ENCODE data around the gene MRM2. TPM values are rescaled to one million over a fixed set of nuclear protein-coding genes. Genes with fewer than 3 reads are reported as not detected.
A peak's percentile ranks its signal among the peaks of the same experiment; 100 is the strongest.
"Not testable (repeated sequence)": the region's sequence is repeated elsewhere in the genome, so short reads cannot be mapped to it uniquely, and the experiment has no call there.

The MRM2 gene
- total RNA-seq, 6 donors from 2014 or later, result 9.4 to 27.0 (median 23.0) TPM

DNA sequence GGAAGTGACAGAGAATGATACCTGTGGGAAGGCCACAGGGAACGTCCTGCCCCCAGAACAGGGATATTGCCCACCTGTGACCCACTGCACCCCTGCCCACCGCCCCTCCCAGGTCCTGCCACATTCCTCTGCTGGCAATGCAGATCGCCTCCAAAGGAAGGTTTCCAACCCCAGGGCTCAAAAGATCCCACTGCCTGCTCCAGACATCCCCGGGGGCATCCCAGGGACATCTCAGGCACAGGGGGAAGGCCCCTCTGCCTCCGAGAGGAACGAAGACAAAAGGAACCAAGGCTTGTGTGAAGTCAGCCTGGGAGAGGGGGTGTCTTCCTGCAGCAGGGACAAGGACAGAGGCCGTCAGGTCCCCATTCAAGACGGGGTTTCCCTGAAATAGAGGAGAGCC, 28.5 kb upstream of the MRM2 start:
- no peak for DNase-seq
- no peak overlapping the region for H3K4me3 ChIP-seq
- 87 to 92% methylated on average over 8 of the region's 8 CpGs for WGBS, 2 donors
- H3K4me1 ChIP-seq, result peaks cover 0 to 6% (median 5%) of the 10 kb centered on the region in 4 donors
- TF ChIP-seq POLR2A (IDR thresholded peaks at IDR 0.05) (no peak), EP300 (IDR thresholded peaks at IDR 0.05) (no peak), POLR2AphosphoS5 (IDR thresholded peaks at IDR 0.05) (no peak)
- TF ChIP-seq, protein P1, sequence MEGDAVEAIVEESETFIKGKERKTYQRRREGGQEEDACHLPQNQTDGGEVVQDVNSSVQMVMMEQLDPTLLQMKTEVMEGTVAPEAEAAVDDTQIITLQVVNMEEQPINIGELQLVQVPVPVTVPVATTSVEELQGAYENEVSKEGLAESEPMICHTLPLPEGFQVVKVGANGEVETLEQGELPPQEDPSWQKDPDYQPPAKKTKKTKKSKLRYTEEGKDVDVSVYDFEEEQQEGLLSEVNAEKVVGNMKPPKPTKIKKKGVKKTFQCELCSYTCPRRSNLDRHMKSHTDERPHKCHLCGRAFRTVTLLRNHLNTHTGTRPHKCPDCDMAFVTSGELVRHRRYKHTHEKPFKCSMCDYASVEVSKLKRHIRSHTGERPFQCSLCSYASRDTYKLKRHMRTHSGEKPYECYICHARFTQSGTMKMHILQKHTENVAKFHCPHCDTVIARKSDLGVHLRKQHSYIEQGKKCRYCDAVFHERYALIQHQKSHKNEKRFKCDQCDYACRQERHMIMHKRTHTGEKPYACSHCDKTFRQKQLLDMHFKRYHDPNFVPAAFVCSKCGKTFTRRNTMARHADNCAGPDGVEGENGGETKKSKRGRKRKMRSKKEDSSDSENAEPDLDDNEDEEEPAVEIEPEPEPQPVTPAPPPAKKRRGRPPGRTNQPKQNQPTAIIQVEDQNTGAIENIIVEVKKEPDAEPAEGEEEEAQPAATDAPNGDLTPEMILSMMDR (IDR thresholded peaks at IDR 0.05), result no peak
- H3K36me3 ChIP-seq, result peaks cover 5 to 38% (median 28%) of the 10 kb centered on the region in 4 donors
- no peak overlapping the region for H3K27ac ChIP-seq
- H3K27me3 ChIP-seq, result no peaks in the 10 kb centered on the region
- ATAC-seq (ENCODE audit: low FRiP score in 2 of 2), result no peak
- no peaks in the 10 kb centered on the region for H3K9me3 ChIP-seq

DNA sequence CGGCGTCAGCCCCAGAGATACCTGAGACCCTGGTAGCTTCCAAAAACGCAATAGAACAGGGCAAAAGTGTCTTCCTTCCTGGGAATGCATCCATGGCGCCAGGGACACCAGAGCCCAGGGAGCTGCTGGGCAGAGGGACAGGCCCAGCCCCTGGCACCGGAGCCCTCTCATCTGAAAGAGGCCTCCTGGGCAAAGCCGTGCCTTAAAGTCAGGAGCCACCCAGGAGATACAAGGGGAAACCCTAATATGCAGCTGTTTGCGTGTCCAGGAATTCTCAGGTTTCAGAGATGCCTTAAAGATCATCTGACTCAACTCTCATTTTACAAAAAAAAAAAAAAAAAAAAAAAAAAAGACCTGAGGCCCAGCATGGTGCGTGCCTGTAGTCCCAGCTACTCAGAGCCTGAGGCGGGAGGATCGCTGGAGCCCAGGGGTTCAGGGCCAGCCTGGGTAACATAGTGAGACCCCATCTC, 28.0 kb upstream of the MRM2 start:
- Histone ChIP-seq H3K27me3 (no peaks in the 10 kb centered on the region), H3K36me3 (peaks cover 5 to 38% (median 27%) of the 10 kb centered on the region in 4 donors), H3K27ac (peak overlapping the region in 2 of 4 donors; percentile 24 to 59), H3K4me1 (peaks cover 0 to 6% (median 5%) of the 10 kb centered on the region in 4 donors), H3K4me3 (no peak overlapping the region), H3K9me3 (no peaks in the 10 kb centered on the region)
- no peak for ATAC-seq (ENCODE audit: low FRiP score in 2 of 2)
- TF ChIP-seq POLR2AphosphoS5 (IDR thresholded peaks at IDR 0.05) (no peak), EP300 (IDR thresholded peaks at IDR 0.05) (no peak)
- TF ChIP-seq, protein P1 (IDR thresholded peaks at IDR 0.05), result no peak
- DNase-seq, result no peak
- WGBS, 2 donors, result 93 to 94% methylated on average over 10 of the region's 10 CpGs

DNA sequence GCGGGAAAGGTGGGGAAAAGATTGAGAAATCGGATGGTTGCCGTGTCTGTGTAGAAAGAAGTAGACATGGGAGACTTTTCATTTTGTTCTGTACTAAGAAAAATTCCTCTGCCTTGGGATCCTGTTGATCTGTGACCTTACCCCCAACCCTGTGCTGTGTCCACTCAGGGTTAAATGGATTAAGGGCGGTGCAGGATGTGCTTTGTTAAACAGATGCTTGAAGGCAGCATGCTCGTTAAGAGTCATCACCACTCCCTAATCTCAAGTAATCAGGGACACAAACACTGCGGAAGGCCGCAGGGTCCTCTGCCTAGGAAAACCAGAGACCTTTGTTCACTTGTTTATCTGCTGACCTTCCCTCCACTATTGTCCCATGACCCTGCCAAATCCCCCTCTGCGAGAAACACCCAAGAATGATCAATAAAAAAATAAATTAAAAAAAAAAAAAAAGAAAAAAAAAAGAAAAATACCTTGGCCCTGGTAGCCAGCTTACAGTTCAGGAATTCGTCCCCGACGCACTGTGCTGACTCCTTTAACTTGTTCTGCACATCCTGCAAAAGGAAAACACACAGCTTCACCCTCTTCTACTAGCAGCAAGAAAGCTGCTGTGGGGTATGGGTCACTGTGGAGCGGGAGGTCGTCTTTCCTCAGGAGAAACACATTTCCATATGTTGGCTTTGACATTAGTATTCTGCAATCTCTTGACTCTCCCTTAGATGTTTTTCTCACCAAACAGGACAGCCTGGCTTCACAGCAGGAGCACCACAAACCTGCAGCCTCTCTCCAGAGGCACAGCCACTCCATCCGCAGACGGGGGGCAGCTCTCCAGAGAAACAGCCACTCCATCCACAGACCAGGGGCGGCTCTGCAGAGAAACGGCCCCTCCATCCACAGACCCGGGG, 27.3 kb upstream of the MRM2 start:
- not testable (repeated sequence) for H3K9me3 ChIP-seq; DNase-seq; H3K4me3 ChIP-seq; H3K27me3 ChIP-seq; H3K4me1 ChIP-seq; ATAC-seq (ENCODE audit: low FRiP score in 2 of 2)
- WGBS, 2 donors, result 74 to 75% methylated on average over 12 to 16 of the region's 18 CpGs
- H3K27ac ChIP-seq, result peak overlapping the region in 2 of 4 donors; percentile 24 to 59
- peak in 1 of 2 donors; percentile 8 for TF ChIP-seq POLR2AphosphoS5 (IDR thresholded peaks at IDR 0.05)
- H3K36me3 ChIP-seq, result peaks cover 3 to 34% (median 22%) of the 10 kb centered on the region in 4 donors

DNA sequence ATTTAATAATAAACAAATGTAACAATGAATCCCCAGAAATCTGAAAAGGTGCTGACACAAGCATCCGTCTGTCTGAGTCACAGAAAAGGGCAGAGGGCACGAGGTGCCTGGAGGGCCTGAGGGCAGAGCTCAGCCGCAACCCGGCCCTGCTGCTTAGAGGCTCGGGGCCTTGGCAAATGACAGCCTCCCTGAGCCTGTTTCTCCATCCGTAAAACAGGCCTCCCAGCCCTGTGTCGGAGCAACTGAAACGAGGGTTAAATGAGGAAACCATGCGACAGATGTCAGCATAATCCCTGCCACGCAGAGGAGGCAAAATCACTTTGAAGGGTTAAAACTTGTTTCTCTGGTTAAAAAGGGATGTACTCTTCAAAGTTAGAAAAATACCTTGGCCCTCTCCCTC, 24.9 kb upstream of the MRM2 start:
- no peak for DNase-seq
- Histone ChIP-seq H3K9me3 (no peaks in the 10 kb centered on the region), H3K36me3 (peaks cover 4 to 42% (median 26%) of the 10 kb centered on the region in 4 donors), H3K4me3 (no peak overlapping the region), H3K27me3 (no peaks in the 10 kb centered on the region), H3K27ac (no peak overlapping the region), H3K4me1 (peaks cover 0 to 6% (median 5%) of the 10 kb centered on the region in 4 donors)
- WGBS, 2 donors, result 72 to 75% methylated on average over 10 of the region's 10 CpGs
- TF ChIP-seq POLR2AphosphoS5 (IDR thresholded peaks at IDR 0.05) (no peak), EP300 (IDR thresholded peaks at IDR 0.05) (no peak), POLR2A (IDR thresholded peaks at IDR 0.05) (no peak)
- TF ChIP-seq, protein P1 (IDR thresholded peaks at IDR 0.05), result no peak
- no peak for ATAC-seq (ENCODE audit: low FRiP score in 2 of 2)

DNA sequence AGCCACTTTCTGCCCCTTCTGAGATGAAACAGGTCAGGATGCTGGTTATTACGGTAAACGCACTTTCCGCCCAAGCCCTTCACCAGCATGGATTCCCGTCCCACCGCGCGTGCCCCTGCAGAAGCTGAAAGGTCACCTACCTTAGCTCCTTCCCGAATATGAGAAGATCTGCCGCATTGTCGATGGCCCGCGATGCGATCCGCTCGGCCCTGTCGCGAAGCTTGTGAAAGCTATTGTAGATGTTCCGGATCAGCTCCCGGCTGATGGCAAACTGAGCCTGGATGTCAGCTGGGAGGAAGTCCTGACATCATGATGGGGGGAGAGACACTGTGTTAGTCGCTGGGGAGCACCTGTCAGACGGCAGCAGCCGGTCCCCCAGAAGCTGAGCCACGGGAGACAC, 22.2 kb upstream of the MRM2 start:
- Histone ChIP-seq H3K4me1 (peaks cover 0 to 19% (median 9%) of the 10 kb centered on the region in 4 donors), H3K36me3 (peaks cover 0 to 32% (median 14%) of the 10 kb centered on the region in 4 donors), H3K27ac (no peak overlapping the region), H3K4me3 (no peak overlapping the region), H3K27me3 (no peaks in the 10 kb centered on the region), H3K9me3 (no peaks in the 10 kb centered on the region)
- no peak for TF ChIP-seq POLR2A (IDR thresholded peaks at IDR 0.05)
- ATAC-seq (ENCODE audit: low FRiP score in 2 of 2), result no peak
- peak in 1 of 2 donors; percentile 75 for DNase-seq
- WGBS, 2 donors, result 96 to 98% methylated on average over 21 to 23 of the region's 23 CpGs

Data from upper lobe of left lung (tissue), 6 donors.